ENCODE measurements around the gene AAGAB.

AAGAB gene

DNA sequence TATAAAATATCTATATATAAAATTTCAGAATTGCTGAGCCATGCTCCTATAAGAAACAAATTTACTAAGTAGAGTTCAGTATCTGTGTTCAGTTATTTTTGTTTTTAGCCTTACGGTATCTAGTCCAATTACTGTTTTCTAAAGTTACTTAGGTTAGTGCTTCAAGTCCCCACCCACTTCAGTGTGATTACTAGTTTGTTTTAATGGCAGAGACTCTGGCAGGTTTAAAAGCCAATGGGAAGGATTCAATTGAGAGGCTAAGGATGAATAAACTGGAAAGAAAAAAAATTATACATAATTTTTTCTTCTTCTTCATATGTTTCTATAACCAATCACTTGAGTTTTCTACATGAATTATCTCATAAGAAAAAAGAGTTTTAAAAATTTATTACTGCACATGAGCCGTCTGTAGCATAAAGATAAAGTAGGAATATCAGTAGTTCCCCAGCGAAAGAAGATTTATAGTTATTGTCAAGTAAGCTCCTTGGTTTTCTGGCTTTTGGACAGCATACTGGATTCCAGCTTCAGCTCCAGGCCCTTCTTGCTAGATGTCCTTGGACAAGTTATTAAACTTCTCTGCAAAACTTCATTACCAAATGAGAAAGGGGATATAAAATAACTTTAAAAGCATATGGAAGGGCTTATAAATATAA, 46.8 kb downstream of the AAGAB start:
- DNase-seq: no peak

GRCh38 chr15:67202991-67203390, 51.5 kb downstream of the AAGAB start:
- no peak for DNase-seq

DNA sequence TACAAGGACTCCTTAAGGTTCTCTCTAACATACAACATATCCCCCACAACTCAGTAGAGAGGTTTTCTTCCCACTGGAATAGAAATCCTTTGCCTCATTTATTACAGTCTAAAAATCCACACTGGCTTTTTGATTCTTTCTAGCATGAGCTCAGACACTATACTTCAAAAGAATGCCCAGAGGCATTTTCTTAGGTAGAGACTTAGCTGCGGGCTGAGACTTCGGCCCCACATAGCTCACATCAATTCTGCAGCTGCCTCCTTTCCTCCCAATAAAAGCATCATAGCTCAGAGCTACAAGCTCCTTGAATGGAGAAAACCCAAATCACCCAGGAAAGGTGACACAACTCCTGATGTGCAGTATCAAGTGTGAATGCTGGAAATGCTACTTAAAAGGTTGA, 52.4 kb downstream of the AAGAB start:
- no peak for DNase-seq

- DNase-seq: no peak
Observed at GRCh38 chr15:67201136-67201535, 53.3 kb downstream of the AAGAB start.

- DNase-seq: no peak
Observed at GRCh38 chr15:67199881-67200763, 54.3 kb downstream of the AAGAB start.

DNA sequence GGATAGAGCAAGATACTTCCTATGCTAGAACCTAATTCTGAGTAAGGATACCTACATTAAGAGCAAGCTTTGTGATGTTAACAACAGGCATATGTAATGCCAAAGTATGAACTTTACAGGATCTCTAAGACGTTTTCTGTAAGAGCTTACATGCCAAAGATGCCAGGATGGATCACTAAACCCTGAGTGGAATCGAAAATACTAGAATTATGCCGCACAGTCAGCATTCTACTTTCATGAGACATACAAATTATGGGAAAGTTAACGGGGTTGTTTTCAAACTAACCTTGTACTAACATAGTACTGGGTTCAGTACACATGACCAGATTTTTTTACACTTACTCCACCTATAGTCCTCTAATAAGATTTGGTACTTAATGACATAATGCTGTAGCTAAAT, 55.1 kb downstream of the AAGAB start:
- DNase-seq: no peak

GRCh38 chr15:67198157-67198754, 56.2 kb downstream of the AAGAB start:
- no peak for DNase-seq

DNA sequence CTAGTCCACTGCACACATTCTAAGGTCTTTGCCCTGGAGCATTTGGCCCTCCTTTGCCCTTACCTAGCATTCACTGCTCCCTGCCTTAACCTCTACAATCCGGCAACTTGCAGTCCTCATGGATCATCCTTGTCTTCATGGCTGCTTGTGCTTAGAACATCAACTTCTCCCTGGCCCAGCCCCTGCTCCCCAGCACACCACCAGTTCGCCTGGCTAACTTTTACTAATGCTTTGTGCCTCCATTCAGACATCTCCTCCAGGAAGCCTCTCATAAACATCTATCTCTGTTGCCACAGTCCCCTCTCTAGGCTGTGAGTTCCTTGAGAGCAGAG, 57.1 kb downstream of the AAGAB start:
- DNase-seq: no peak

DNA sequence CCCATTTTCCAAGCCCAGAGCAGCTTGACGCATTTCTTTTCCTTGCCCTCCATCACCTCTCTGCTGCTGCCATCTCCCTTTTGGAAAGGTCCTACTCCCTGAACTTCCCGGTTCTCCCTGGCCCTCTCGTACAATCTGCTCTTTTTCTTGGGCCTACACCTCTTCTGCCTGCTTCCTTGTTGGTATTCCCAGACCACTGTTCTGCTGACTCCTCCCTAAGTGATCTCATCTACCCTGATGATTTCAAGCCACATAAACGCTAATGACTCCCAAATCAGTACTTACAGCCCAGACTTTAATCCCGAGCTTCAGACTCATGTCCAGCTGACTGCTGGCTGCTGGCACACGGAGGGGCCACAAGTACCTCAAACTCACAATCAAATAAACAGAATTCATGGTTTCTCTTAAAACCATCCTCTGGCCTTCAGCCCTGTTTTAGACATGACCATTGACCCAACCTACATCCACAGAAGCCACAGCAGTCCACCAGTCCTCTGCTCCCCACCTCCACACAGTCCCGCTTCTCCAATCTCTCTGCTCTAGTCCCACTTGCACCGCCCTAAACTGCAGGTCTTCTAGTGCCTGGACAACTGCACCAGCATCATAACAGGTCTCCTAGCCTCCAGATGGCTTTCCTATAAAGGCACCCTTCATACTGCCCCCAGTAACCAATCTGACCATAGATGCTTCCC, 57.6 kb downstream of the AAGAB start:
- DNase-seq: no peak

DNA sequence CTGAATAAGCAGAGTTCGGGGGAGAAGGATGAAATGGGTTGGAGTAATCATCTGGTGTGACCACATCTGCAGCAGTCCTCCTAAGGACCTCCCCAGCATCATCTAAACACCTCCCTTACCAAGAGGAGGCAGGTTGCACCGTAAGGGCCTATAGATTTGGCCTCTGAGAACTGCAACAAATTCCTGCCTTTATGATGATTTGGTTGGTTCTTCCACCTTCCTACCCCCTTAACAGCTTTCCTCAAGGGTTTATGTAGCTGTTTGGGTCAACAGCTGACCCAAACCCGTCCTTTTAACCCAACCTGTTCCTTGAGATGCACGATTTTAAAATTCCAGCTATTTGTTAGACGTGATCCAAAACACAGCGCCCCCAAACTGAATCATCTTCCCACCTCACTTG, 58.2 kb downstream of the AAGAB start:
- no peak for DNase-seq

GRCh38 chr15:67195305-67195704, 59.2 kb downstream of the AAGAB start:
- DNase-seq: no peak

DNA sequence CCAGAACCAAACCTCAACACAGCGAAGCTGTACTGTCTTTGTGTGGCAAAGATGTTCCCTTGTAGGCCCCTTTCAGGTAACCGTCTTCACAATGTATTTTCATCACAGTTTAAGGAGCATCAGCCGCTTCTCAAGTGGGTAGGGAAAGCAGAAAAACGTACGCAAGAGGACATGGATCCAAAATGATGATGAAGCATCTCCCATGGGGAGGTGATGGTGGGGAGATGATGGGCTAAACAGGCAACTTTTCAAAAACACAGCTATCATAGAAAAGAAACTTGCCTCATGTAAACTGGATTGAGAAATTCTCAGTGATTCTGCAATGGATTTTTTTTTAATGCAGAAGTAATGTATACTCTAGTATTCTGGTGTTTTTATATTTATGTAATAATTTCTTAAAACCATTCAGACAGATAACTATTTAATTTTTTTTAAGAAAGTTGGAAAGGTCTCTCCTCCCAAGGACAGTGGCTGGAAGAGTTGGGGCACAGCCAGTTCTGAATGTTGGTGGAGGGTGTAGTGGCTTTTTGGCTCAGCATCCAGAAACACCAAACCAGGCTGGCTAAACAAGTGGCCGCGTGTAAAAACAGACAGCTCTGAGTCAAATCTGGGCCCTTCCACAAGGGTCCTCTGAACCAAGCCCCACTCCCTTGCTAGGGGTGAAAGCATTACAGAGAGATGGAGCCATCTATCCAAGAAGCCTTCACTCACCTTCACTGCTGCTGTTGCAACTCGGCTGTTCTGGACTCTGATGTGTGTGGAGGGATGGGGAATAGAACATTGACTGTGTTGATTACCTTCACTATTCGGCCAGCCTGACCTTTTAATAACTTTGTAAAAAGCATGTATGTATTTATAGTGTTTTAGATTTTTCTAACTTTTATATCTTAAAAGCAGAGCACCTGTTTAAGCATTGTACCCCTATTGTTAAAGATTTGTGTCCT, 60.0 kb downstream of the AAGAB start:
- DNase-seq: no peak

DNA sequence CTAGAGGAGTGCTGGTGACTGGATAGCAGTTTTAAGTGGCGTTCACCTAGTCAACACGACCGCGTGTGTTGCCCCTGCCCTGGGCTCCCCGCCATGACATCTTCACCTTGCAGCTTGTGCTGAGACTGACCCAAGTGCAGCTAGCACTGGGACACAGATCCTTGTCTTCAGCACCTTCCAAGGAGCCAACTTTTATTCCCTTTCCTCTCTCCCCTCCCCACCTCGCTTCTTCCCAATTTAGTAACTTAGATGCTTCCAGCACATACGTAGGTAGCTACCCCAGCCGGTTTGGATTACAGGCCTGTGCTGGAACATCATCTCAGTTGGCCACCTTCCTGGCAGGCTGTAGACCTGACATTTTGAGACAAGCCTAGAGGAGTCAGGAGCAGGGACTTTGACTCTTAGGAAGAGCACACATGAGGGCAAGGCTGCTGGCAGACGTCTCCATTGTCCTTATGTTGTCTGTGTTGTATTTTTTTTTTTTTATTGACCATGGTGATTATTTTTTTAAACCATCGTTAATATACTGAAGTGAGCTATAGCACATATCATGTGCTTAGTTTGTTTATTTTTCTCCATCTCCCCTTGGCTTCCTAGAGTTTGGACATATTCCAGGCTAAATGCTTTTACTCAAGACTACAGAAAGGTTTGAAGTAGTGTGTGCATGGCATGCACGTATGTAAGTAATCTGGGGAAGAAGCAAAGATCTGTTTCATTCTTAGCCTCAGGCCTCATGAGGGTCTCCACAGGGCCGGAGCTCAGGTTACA, 61.1 kb downstream of the AAGAB start:
- DNase-seq: no peak

DNA sequence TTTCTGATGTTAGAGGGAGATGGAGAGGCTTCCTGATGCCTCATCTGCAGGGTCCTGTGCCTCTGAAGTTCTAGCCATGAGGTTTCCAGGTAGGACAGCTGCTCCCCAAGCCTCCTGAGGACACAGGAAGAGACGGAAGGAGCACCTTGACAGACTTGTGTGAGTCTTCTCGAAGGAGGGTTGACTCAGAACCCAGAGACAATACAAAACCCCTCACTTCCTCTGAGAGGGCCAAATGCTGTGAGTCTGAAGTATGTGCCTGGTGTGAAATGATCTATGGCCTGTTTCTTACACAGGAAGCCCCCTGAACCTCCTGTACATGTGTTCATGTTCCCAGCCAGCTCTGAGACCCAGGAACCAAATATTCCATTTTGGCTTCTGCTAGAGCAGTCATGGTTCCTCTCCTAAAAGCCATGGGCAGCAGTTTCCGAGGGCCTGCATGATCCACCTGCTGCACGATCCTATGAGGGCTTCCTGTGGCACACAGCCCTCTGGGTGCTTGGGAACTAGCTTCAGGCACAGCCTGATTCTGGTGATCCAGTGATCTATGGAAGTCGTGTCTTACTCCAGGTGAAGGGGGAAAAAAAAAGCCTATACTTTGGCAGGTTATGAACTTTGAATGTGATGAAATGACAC, 62.2 kb downstream of the AAGAB start:
- DNase-seq: no peak

DNA sequence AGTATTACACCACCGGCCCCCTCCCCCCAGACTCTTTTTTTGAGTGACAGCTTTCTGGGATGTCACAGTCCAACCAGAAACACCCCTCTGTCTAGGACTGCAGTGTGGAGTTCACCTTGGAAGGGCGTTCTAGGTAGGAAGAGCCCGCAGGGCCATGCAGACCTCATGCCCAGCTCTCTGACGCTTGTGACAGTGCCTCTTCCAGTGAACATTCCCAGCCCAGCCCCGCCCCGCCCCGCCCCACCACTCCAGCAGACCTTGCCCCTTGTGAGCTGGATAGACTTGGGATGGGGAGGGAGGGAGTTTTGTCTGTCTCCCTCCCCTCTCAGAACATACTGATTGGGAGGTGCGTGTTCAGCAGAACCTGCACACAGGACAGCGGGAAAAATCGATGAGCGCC, 63.6 kb downstream of the AAGAB start:
- no peak for DNase-seq

GRCh38 chr15:67190326-67190725, 64.1 kb downstream of the AAGAB start:
- no peak for DNase-seq

DNA sequence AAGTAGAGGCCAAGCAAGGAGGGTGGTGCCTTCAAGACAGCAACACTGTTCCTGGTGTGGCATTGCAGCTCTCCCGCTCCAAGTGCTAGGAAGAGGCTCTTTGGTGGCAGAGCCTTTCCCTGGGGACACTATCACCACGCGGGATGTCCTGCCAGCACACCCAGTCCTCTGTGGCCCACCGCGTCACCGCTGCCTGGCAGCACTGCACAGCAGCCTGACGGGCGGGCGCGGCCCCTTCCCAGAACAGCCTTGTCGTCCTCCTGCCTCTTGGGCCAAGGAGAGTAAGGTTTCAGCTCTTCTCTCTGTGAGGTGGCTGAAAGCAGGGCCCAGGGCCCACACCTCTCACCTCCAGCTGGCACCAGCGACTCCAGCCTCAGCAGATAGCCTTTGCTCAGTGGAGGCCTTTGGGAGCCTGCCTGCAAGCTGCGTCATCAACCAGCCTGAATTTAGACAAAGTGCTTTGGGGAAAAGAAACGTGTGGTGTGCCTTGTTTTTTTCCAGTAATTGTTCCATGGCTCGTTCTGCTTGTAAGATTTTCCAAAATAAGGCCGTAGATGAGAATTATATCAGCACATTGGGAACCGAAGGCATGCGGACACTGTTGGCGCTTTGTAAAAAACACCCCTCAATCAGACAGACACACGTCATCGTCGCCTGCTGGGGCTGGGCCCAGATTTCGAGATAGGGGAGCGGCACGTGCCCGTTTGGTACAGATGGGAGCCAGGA, 65.0 kb downstream of the AAGAB start:
- DNase-seq: no peak

DNA sequence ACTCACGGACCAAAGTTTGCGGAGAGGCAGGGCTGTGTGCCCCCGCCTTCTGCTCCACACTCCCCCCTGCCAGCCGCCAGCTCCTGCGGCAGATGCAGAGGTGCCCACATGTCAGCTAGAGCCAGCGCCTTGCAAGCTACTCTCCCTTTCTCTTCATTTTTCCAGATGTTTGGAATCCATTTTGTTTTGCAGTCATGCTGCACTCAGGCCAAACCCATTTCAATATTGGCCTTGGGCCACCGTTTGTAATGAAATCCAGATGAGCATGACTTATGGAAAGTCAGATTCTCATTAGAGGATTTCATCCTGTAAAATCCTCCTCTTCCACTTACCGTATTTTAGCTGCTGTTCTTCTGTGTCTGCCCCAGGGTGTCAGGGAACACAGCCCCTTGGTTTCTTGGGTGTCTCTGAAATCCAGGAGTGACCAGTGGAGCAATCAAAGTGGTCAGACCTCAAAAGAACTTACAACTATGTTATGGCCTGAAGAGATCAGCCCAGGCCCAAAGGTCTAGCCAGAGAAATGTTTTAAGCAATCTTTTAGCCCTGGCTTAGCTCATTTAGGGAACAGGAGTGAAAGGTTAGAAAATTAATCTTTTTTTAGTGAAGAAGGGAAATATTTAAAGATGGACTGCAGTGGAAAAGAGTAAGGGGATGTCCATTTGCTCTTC, 65.8 kb downstream of the AAGAB start:
- no peak for DNase-seq

- no peak for DNase-seq
Observed at GRCh38 chr15:67187351-67187854, 67.1 kb downstream of the AAGAB start.

GRCh38 chr15:67186688-67187087, 67.8 kb downstream of the AAGAB start:
- DNase-seq: no peak
